B cell (primary cell): ENCODE data around the gene RBM20. TPM values are rescaled to one million over a fixed set of nuclear protein-coding genes. Genes with fewer than 3 reads are reported as not detected.

ENCODE experiments used
- ATAC-seq: fragments of 200-7000 bp; cut with Tn5 transposase; one replicate; pipeline ENCODE4 v1.10.0; 2021; ENCODE audit warnings: low read depth, mild to moderate bottlenecking, moderate number of reproducible peaks, moderate library complexity
- CTCF ChIA-PET: fragments of 350-600 bp; sonication (Branson Sonifier 250); formaldehyde crosslinking; loops from one replicate; lab custom pipeline; 2021; ENCODE audit warnings: antibody characterized with exemption, inconsistent platforms; lab: Charles Lee
- POLR2A ChIA-PET: fragments of 350-600 bp; sonication (Branson Sonifier 250); formaldehyde crosslinking; loops from one replicate; lab custom pipeline; 2021; ENCODE audit warnings: antibody characterized with exemption; lab: Charles Lee
- DNase-seq: peaks from one replicate; pipeline ENCODE4 v3.0.0; 2013
- H2AFZ ChIP-seq: 2 replicates; pipeline ENCODE4 v1.6.1; 2012; ENCODE audit warnings: mild to moderate bottlenecking, low read depth, low read length; ENCODE audit not compliant: insufficient read depth, poor library complexity, severe bottlenecking
- H3K27ac ChIP-seq, 2 donors: 1 replicate in 1 of 2; 2 replicates in 1 of 2; pipeline ENCODE4 v1.5.1; 2012 to 2013; ENCODE audit warnings: low read length in 2 of 2, mild to moderate bottlenecking in 2 of 2, moderate library complexity in 1 of 2
- H3K27me3 ChIP-seq, 4 experiments: fragments of 200-600 bp in 1 of 4; sonication (generic) in 1 of 4; replicated peaks in 1 of 4; 1 replicate in 2 of 4; 2 replicates in 2 of 4; pipeline versions ENCODE4 v1.6.1 to v1.7.0; 2013 to 2016; ENCODE audit warnings: low read length in 3 of 4, mild to moderate bottlenecking in 2 of 4, mixed read lengths in 1 of 4, moderate library complexity in 1 of 4; ENCODE audit not compliant: insufficient read depth in 4 of 4, control insufficient read depth in 3 of 4; ENCODE audit errors: control extremely low read depth in 1 of 4
- H3K36me3 ChIP-seq, 2 experiments: replicated peaks in 1 of 2; 1 replicate in 1 of 2; 2 replicates in 1 of 2; pipeline versions ENCODE4 v1.6.1 to v1.7.1; 2013; ENCODE audit warnings: low read length in 1 of 2; ENCODE audit not compliant: insufficient read depth in 2 of 2, control insufficient read depth in 1 of 2; ENCODE audit errors: control extremely low read depth in 1 of 2, extremely low read depth in 1 of 2
- H3K4me1 ChIP-seq, 2 donors: fragments of 200-600 bp in 1 of 2; sonication (generic) in 1 of 2; 1 replicate in 1 of 2; 2 replicates in 1 of 2; pipeline versions ENCODE4 v1.5.1 to v1.6.1; 2013 to 2017; ENCODE audit warnings: low read length in 2 of 2; ENCODE audit not compliant: control insufficient read depth in 2 of 2, insufficient read depth in 2 of 2
- H3K4me2 ChIP-seq: replicated peaks from 2 replicates; pipeline ENCODE3; 2012; ENCODE audit warnings: mild to moderate bottlenecking, low read depth, low read length; ENCODE audit not compliant: poor library complexity, severe bottlenecking
- H3K4me3 ChIP-seq, 5 experiments: fragments of 200-600 bp in 1 of 5; sonication (generic) in 1 of 5; 1 replicate in 3 of 5; 2 replicates in 2 of 5; pipeline versions ENCODE4 v1.5.1 to v1.7.0; 2011 to 2016; ENCODE audit warnings: low read length in 4 of 5, mild to moderate bottlenecking in 4 of 5, low read depth in 2 of 5, control low read depth in 1 of 5, moderate library complexity in 1 of 5; ENCODE audit not compliant: insufficient read depth in 1 of 5; ENCODE audit errors: control extremely low read depth in 1 of 5, extremely low read depth in 1 of 5
- H3K79me2 ChIP-seq: fragments of 200-600 bp; sonication (generic); one replicate; pipeline ENCODE4 v1.6.0; 2016; ENCODE audit warnings: low read length; ENCODE audit not compliant: control insufficient read depth, insufficient read depth
- H3K9ac ChIP-seq: fragments of 200-600 bp; sonication (generic); 2 replicates; pipeline ENCODE4 v1.6.1; 2017; ENCODE audit warnings: mild to moderate bottlenecking, low read length, moderate library complexity
- H3K9me3 ChIP-seq, 3 donors: one replicate each; pipeline versions ENCODE4 v1.6.1 to v1.7.1; 2013; ENCODE audit warnings: low read length in 2 of 3; ENCODE audit not compliant: control insufficient read depth in 2 of 3, insufficient read depth in 1 of 3; ENCODE audit errors: control extremely low read depth in 1 of 3
- H4K20me1 ChIP-seq: 2 replicates; pipeline ENCODE4 v1.6.0; 2012; ENCODE audit warnings: mild to moderate bottlenecking, low read length; ENCODE audit not compliant: insufficient read depth, control insufficient read depth, poor library complexity, severe bottlenecking
- H3K27ac Mint-ChIP-seq: one replicate; pipeline ENCODE4 v1.8.0; 2021; ENCODE audit warnings: mixed read lengths
- H3K27me3 Mint-ChIP-seq: one replicate; pipeline ENCODE4 v1.8.0; 2021; ENCODE audit warnings: mixed read lengths
- H3K4me1 Mint-ChIP-seq: one replicate; pipeline ENCODE4 v1.8.0; 2021; ENCODE audit warnings: mixed read lengths
- H3K4me3 Mint-ChIP-seq: one replicate; pipeline ENCODE4 v1.8.0; 2021; ENCODE audit warnings: mixed read lengths
- H3K9me3 Mint-ChIP-seq: one replicate; pipeline ENCODE4 v1.8.0; 2022; ENCODE audit warnings: mixed read lengths; ENCODE audit not compliant: insufficient read depth
- CTCF ChIP-seq: fragments of 200-600 bp; IDR thresholded peaks from one replicate; pipeline ENCODE4 v1.8.0; 2022; ENCODE audit warnings: antibody characterized with exemption, mild to moderate bottlenecking
- EZH2 ChIP-seq: IDR thresholded peaks from 2 replicates; pipeline ENCODE4 v1.6.1; 2012; ENCODE audit warnings: borderline replicate concordance, low read depth, mild to moderate bottlenecking, moderate library complexity, low read length; ENCODE audit not compliant: insufficient read depth, poor library complexity, severe bottlenecking
- WGBS: methylation state at CpG from one replicate; pipeline ENCODE4 v1.1.5; 2013; ENCODE audit warnings: missing lambda C conversion rate; ENCODE audit not compliant: insufficient coverage; 5-methylcytosine and 5-hydroxymethylcytosine counted together
- intact Hi-C: fragments of 100-400 bp; cut with micrococcal nuclease; formaldehyde crosslinking; loops from one replicate; pipeline ENCODE4 v1.10.0; 2022
- polyA plus RNA-seq: library from polyadenylated mRNA; depleted of rRNA; stranded (reverse); fragments of >200 nt; gene quantifications from 2 replicates; pipeline ENCODE4 v1.2.3, GENCODE V29; 2012
- total RNA-seq, 2 donors: library from RNA; stranded (reverse); fragments of 120-200 nt in 1 of 2; gene quantifications; 1 replicate in 1 of 2; 2 replicates in 1 of 2; pipeline versions ENCODE4 v1.2.3 to v1.2.4, GENCODE V29; 2013 to 2022

Gene RBM20
- total and polyA plus RNA-seq, 2 donors (not counting 1 experiment from before 2014, with no cell fraction given) = not detected

GRCh38 chr10:110848106-110848505, 204.0 kb downstream of the RBM20 start:
- no peak for ATAC-seq
- no peak overlapping the region for H3K4me2 ChIP-seq
- no peak overlapping the region for H3K4me3 ChIP-seq
- H3K4me1 ChIP-seq = peaks cover 53 to 69% of the 10 kb centered on the region in 2 donors
- Mint-ChIP-seq H3K4me1 (peaks cover 78% of the 10 kb centered on the region), H3K4me3 (no peak overlapping the region), H3K9me3 (no peaks in the 10 kb centered on the region), H3K27ac (peak overlapping the region; percentile 66), H3K27me3 (no peaks in the 10 kb centered on the region)
- no peaks in the 10 kb centered on the region for H3K27me3 ChIP-seq
- H3K36me3 ChIP-seq = no peaks in the 10 kb centered on the region
- no peak overlapping the region for H3K9ac ChIP-seq
- intact Hi-C loops = no loop called here
- H4K20me1 ChIP-seq = no peaks in the 10 kb centered on the region
- peaks cover 11% of the 10 kb centered on the region for H3K79me2 ChIP-seq
- DNase-seq = no peak
- TF ChIP-seq EZH2 (no peak), CTCF (no peak)
- no CpG with 5 or more reads among the region's 2 CpGs for WGBS
- ChIA-PET CTCF (interaction anchor here (2.3 kb wide), 1 partner anchor 11 kb away, joined by 9 read pairs; no protein-coding TSS in a partner anchor), POLR2A (no interaction called here)
- no peak overlapping the region for H2AFZ ChIP-seq
- no peaks in the 10 kb centered on the region for H3K9me3 ChIP-seq
- no peak overlapping the region for H3K27ac ChIP-seq

GRCh38 chr10:110850099-110850498, 206.0 kb downstream of the RBM20 start:
- ATAC-seq (no peak), DNase-seq (no peak)
- WGBS = 94% methylated on average over 2 of the region's 3 CpGs
- Histone ChIP-seq H2AFZ (no peak overlapping the region), H4K20me1 (no peaks in the 10 kb centered on the region), H3K4me2 (no peak overlapping the region), H3K36me3 (no peaks in the 10 kb centered on the region), H3K79me2 (no peaks in the 10 kb centered on the region), H3K27ac (no peak overlapping the region), H3K4me3 (no peak overlapping the region), H3K27me3 (no peaks in the 10 kb centered on the region), H3K4me1 (peaks cover 37 to 49% of the 10 kb centered on the region in 2 donors), H3K9ac (no peak overlapping the region), H3K9me3 (no peaks in the 10 kb centered on the region)
- Mint-ChIP-seq H3K4me1 (peaks cover 69% of the 10 kb centered on the region), H3K27ac (no peak overlapping the region), H3K4me3 (no peak overlapping the region), H3K9me3 (no peaks in the 10 kb centered on the region), H3K27me3 (no peaks in the 10 kb centered on the region)
- no peak for TF ChIP-seq EZH2
- TF ChIP-seq CTCF = no peak
- ChIA-PET CTCF (interaction anchor here (1.1 to 2.3 kb wide), 3 partner anchors 8 to 15 kb away, joined by 3 to 9 read pairs (median 3); no protein-coding TSS in a partner anchor), POLR2A (no interaction called here)
- intact Hi-C loops = no loop called here
